Pons (tissue), 1 donor: ENCODE data around the gene MAN2A1.
A peak's percentile ranks its signal among the peaks of the same experiment; 100 is the strongest.

Experiments used
- DNase-seq: peaks from one replicate; pipeline ENCODE4 v3.0.0-alpha.2; 2016; ENCODE audit warnings: low spot score

MAN2A1 gene

GRCh38 chr5:109681763-109682162 is 8.0 kb upstream of the MAN2A1 start:
- no peak for DNase-seq

- no peak for DNase-seq
These were observed 7.3 kb upstream of the MAN2A1 start for GRCh38 chr5:109682383-109682782.

- no peak for DNase-seq
These were observed 3.8 kb upstream of the MAN2A1 start for GRCh38 chr5:109685916-109686315.

GRCh38 chr5:109688630-109688969 is 1.1 kb upstream of the MAN2A1 start:
- peak; percentile 87 for DNase-seq

DNA sequence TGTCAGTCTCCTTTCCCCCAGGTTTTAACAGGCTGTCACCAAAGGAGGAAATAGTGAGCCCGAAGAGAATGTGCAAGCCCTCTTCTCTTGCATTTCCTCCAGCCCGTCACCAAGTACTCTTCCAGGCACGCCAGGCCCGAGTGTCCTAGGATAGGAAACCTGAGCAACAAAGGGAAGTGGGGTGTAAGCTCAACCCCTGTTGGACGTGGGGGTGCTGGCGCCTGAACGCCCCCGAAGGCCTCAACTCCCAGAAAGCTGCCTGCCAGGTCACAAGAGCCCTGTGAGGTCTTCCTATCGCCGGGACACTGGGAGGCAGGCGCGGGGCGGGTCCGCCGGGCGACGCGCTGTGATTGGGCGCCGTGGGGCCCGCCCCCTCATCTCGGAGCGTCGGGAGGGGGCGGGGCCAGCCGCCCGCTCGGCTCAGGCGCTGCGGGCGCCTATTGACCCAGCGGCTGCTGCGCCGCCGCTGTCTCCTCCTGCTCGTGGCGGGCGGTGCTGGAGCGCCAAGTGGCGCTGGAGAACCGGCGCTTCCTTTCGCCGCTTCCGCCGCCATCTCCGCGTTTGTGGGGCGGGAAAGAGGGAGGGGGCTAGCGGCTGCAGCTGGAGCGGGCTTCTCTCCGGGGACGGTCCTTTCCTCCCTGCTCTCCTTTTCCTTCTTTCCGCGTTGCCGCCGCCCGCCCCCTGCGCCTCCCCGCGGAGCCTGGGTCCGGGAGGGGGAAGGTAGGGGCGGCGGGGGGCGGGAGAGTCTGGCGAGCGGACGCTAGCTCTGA is 572 bp upstream of the MAN2A1 start:
- peak; percentile 96 for DNase-seq

GRCh38 chr5:109690242-109690974 is 681 bp downstream of the MAN2A1 start:
- DNase-seq: no peak

DNA sequence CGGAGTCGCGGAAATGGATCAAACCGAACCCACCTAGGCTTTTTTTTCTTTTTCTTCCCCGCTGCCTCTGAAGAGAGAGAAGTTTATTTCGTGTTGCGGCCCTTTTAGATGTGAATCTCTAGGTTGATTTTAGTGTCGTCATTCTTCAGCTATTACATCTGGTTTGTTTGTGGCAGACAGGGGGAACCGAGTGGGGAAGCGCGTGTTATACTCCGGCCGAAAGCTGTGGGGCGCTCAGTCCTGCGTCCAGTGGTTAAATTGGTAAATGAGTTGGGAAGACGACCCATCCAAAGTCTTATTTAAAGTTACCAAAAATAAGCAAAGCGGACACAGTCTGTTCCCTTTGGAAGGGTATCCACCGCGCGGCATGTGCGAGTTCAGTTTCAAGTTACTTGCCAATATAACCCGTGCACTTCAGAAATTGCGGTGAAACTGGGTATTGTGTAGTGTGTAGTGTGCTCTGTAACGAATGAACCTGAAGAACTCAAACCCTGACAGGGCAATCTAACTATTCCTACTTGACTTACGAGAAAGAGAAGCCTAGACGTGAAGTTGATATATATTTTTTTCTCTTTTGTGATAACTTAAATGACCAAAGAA is 1.3 kb downstream of the MAN2A1 start:
- peak; percentile 89 for DNase-seq

- DNase-seq: no peak
These were observed 2.3 kb downstream of the MAN2A1 start for GRCh38 chr5:109691996-109692395.

DNA sequence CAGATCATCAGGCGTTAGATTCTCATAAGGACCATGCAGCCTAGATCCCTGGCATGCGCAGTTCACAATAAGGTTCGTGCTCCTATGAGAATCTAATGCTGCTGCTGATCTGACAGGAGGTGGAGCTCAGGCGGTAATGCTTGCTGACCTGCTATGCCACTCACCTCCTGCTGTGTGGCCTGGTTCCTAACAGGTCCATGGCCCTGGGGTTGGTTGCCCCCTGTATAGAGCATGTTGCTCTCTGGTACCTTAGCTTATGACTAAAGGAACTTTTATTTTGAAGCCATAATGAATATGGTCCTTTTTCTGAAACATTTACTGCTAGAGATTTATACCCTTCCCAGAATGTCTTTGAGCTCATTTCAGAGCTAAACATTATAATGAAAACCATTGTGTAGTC is 3.1 kb downstream of the MAN2A1 start:
- no peak for DNase-seq

GRCh38 chr5:109693535-109694400 is 4.0 kb downstream of the MAN2A1 start:
- no peak for DNase-seq

GRCh38 chr5:109694451-109694891 is 4.7 kb downstream of the MAN2A1 start:
- DNase-seq: no peak

DNA sequence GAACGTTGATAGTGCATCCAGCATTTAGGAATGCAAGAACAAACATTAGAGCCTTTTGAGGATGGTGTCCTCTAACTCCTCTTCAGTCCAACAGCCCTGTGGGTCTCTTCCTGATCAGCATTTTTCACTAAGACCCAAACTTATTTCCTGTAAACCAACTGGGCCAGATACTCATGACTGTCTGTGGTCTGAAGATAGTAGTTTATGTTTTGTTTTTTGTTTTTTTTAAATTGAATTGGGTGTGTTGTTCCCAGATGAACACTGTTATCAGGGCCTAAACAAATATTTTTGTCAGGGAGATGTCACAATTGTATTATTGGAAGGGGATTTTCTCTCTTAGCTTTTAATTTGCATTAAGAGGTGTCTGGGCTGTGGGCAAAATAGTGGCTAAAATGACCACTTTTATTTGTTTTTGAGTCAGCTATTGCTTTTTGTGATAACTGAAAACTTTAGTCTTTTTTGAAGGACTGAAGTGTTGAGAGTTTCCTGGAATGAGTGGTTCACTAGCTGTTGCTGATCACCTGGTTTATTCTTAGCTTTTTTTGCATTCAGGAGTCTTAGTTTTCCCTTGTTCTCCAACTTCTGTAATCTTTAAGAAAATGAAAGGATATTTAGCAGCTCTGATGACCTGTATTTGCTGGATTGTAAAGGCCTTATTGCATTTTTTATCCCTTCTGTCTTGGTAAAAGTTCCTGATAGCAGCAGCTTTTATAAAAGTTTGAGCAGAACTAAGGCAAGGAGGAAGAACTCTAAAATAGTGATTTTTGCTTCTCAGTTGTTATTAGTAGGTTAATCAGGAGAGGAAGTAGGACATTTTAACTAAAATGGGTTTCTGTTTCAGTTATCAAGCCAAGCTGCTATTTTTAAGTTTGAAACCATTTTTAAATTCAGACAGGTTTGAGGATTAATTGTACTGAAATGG is 5.5 kb downstream of the MAN2A1 start:
- DNase-seq: no peak

DNA sequence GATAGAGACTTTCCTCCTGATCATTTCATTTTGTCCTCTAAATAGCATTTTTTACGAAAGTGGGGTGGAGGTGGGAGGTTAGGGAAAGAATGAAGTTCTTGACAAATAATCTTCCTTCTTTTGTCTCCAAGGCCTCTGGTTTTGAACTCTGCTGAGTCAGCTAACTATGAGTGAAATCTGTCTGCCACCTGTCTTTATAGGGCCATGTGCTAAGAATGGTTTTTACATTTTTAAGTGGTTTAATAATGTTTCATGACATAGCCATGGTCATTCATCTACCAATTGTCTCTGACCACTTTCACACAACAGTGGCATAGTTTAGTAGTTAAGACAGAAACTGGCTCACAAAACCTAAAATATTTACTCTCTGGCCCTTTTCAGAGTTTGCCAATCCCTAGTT is 7.6 kb downstream of the MAN2A1 start:
- no peak for DNase-seq

- DNase-seq: no peak
These were observed 10.9 kb downstream of the MAN2A1 start for GRCh38 chr5:109700516-109701153.

DNA sequence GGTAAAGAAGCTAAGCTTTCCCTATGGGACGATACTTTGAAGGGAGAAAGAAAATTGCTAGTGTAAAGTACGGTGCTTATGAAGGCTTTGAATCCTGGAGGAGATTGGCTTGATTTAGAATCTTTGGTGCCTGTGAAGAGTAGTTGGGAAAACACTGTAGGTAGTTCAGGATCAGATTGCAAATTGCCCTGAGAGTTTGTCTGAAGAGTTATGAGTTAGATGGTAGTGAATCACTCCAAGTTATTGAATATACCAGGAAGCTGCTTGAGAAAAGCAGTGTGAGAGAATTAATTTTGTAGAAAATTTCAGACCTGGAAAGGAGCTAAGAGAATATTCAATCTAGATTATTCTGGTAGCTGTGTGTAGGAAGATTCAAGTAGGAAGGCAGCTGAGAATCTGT is 11.5 kb downstream of the MAN2A1 start:
- no peak for DNase-seq

DNA sequence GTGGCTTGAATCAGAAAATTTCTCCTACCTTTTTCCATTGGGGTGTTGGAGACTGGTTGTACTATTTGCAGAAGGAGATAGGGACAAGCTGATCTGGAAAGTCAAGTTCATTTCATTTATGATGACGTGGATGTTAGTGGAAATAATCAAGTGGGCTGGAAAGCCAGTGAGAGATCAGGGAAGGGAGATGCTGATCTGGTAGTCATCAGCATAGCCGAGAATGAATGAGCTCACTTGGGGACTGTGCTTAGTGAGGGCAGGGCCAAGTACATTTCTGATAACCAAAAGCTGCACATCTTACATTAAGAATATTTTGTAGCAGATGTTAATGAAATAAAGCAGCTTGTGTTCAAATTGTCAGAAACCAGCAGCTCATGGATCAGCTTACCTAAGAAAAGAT is 12.1 kb downstream of the MAN2A1 start:
- no peak for DNase-seq

GRCh38 chr5:109703166-109703565 is 13.4 kb downstream of the MAN2A1 start:
- DNase-seq: no peak

GRCh38 chr5:109703829-109704228 is 14.1 kb downstream of the MAN2A1 start:
- DNase-seq: no peak

GRCh38 chr5:109704282-109704952 is 14.7 kb downstream of the MAN2A1 start:
- no peak for DNase-seq

DNA sequence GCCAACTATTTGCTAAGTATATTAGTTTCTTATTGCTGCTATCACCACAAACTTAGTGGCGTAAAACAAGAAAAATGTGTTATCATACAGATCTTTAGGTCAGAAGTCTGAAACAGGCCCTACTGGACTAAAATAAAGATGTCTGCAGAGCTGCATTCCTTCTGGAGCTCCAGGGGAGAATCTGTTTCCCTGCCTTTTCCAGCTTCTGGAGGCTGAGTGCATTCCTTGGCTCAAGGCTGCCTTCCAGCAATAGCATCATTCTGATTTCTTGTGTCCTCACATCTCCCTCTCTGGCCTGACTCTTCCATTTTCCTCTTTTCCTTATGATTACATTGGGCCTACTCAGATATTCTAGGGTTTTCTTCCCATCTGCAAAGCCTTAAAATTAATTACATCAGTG is 15.9 kb downstream of the MAN2A1 start:
- no peak for DNase-seq
